ENCODE data around the gene GABRR3. TPM values are rescaled to one million over a fixed set of nuclear protein-coding genes. Genes with fewer than 3 reads are reported as not detected.

Gene GABRR3
- total and polyA plus RNA-seq, 2 donors (not counting 1 experiment from before 2014, with no cell fraction given) = not detected

DNA sequence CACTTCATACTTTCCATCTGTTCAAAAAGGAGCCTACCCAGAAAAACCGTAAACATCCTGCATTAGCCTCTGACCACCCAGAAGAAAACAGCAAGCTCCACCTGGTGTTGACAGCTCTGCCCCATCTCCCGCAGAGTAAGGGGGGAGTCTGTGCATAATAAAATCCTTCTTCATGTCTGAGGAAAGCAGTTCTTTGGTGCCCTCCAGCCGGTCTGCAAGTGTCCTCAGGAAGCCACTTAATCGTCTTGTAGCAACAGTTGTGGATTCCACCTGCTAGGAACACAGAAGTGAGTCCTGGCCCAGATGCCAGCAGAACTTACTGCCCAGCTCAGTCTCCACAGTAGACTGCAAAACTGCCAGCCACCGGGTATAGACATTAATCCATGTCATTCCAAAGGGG lies 85.4 kb downstream of the GABRR3 start:
- Histone ChIP-seq H3K4me1 (ENCODE audit: control insufficient read depth, extremely low read depth, insufficient read depth, low read length) (peaks cover 6% of the 10 kb centered on the region), H4K20me1 (ENCODE audit: control insufficient read depth, extremely low read depth, insufficient read depth, low read length) (no peaks in the 10 kb centered on the region), H3K27me3 (ENCODE audit: control insufficient read depth, insufficient read depth, low read length) (no peaks in the 10 kb centered on the region), H3K36me3 (ENCODE audit: control insufficient read depth, insufficient read depth, low read length) (peaks cover 12% of the 10 kb centered on the region), H3K4me2 (ENCODE audit: extremely low read depth, insufficient read depth, low read length) (no peak overlapping the region), H2AFZ (ENCODE audit: low read length) (no peak overlapping the region), H3K4me3 (replicated peaks in 1 of 4; ENCODE audit: control extremely low read depth in 1 of 4, insufficient read depth in 1 of 4, low read depth in 3 of 4, low read length in 4 of 4) (no peak overlapping the region), H3K79me2 (ENCODE audit: control insufficient read depth, insufficient read depth, low read length) (no peaks in the 10 kb centered on the region), H3K27ac (ENCODE audit: insufficient read depth, low read length) (no peak overlapping the region), H3K9ac (ENCODE audit: insufficient read depth, low read length) (no peak overlapping the region), H3K9me3 (ENCODE audit: control insufficient read depth, insufficient read depth, low read depth, low read length) (no peaks in the 10 kb centered on the region)
- no peak for DNase-seq (ENCODE audit: low read depth in 2 of 2)
- TF ChIP-seq, protein P1, sequence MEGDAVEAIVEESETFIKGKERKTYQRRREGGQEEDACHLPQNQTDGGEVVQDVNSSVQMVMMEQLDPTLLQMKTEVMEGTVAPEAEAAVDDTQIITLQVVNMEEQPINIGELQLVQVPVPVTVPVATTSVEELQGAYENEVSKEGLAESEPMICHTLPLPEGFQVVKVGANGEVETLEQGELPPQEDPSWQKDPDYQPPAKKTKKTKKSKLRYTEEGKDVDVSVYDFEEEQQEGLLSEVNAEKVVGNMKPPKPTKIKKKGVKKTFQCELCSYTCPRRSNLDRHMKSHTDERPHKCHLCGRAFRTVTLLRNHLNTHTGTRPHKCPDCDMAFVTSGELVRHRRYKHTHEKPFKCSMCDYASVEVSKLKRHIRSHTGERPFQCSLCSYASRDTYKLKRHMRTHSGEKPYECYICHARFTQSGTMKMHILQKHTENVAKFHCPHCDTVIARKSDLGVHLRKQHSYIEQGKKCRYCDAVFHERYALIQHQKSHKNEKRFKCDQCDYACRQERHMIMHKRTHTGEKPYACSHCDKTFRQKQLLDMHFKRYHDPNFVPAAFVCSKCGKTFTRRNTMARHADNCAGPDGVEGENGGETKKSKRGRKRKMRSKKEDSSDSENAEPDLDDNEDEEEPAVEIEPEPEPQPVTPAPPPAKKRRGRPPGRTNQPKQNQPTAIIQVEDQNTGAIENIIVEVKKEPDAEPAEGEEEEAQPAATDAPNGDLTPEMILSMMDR (conservative IDR thresholded peaks at IDR 0.05 in 1 of 2, IDR thresholded peaks at IDR 0.05 in 1 of 2; ENCODE audit: low read depth in 1 of 2, low read length in 2 of 2) = no peak
- no peak for TF ChIP-seq EZH2 (IDR thresholded peaks at IDR 0.05; ENCODE audit: low read length, missing control alignments)

DNA sequence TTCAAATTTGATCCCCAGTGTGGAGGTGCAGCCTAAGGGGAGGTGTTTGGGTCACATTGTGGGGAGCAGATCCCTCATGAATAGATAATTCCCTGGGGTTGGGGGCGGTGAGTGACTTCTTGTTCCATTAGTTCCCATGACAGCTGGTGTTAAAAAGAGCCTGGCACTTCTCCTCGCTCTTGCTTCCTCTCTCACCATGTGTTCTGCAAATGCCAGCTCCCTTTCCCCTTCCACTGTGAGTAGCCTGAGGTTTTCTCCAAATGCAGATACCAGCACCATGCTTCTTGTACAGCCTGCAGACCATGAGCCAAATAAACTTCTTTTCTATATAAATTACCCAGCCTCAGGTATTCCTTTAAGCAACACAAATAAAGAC lies 86.0 kb downstream of the GABRR3 start:
- Histone ChIP-seq H4K20me1 (ENCODE audit: control insufficient read depth, extremely low read depth, insufficient read depth, low read length) (no peaks in the 10 kb centered on the region), H3K9me3 (ENCODE audit: control insufficient read depth, insufficient read depth, low read depth, low read length) (no peaks in the 10 kb centered on the region), H3K4me2 (ENCODE audit: extremely low read depth, insufficient read depth, low read length) (no peak overlapping the region), H3K4me1 (ENCODE audit: control insufficient read depth, extremely low read depth, insufficient read depth, low read length) (peaks cover 6% of the 10 kb centered on the region), H3K9ac (ENCODE audit: insufficient read depth, low read length) (no peak overlapping the region), H3K79me2 (ENCODE audit: control insufficient read depth, insufficient read depth, low read length) (no peaks in the 10 kb centered on the region), H3K4me3 (replicated peaks in 1 of 4; ENCODE audit: control extremely low read depth in 1 of 4, insufficient read depth in 1 of 4, low read depth in 3 of 4, low read length in 4 of 4) (no peak overlapping the region), H3K36me3 (ENCODE audit: control insufficient read depth, insufficient read depth, low read length) (peaks cover 12% of the 10 kb centered on the region), H2AFZ (ENCODE audit: low read length) (no peak overlapping the region), H3K27ac (ENCODE audit: insufficient read depth, low read length) (no peak overlapping the region), H3K27me3 (ENCODE audit: control insufficient read depth, insufficient read depth, low read length) (no peaks in the 10 kb centered on the region)
- no peak for DNase-seq (ENCODE audit: low read depth in 2 of 2)
- no peak for TF ChIP-seq EZH2 (IDR thresholded peaks at IDR 0.05; ENCODE audit: low read length, missing control alignments)
- TF ChIP-seq, protein P1 (conservative IDR thresholded peaks at IDR 0.05 in 1 of 2, IDR thresholded peaks at IDR 0.05 in 1 of 2; ENCODE audit: low read depth in 1 of 2, low read length in 2 of 2) = no peak

DNA sequence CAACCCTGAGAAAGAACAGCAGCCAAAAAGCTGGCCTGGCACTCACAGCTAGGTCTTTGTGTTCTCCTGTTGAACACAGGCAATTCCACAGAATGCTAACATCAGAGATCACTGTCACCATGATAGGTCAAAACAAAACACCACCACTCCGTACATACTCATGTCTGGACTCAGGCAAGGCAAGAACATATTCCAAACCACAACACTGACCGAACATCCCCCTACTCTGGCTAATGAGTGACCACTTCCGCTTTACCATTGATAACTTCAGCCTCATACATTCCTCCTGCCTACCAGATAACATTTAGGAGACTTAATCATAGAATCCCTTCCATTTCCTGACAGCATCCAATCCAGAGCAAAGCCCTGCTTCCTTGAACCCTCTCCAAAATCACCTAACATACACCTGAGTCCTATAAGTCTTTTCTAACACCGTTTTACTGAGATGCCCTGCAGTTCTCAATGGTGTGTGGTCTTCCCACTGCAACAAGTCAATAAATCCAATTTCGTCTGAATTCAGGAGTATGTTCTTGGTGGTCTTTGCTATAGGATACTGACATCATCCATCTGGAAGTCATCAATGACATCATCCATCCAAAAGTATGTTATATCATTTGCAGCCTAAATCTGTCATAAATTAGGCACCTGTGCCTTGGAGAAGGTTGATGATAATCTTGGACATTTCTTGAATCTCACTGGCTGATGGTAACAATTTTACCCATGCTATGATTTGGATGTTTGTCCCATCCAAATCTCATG lies 86.6 kb downstream of the GABRR3 start:
- H3K79me2 ChIP-seq (ENCODE audit: control insufficient read depth, insufficient read depth, low read length) = no peaks in the 10 kb centered on the region
- TF ChIP-seq EZH2 (IDR thresholded peaks at IDR 0.05; ENCODE audit: low read length, missing control alignments) = no peak
- TF ChIP-seq, protein P1 (conservative IDR thresholded peaks at IDR 0.05 in 1 of 2, IDR thresholded peaks at IDR 0.05 in 1 of 2; ENCODE audit: low read depth in 1 of 2, low read length in 2 of 2) = no peak

More for the DNA sequence above, 86.6 kb downstream of the GABRR3 start:
- no peak overlapping the region for H3K27ac ChIP-seq (ENCODE audit: insufficient read depth, low read length)
- no peak for DNase-seq (ENCODE audit: low read depth in 2 of 2)
- H3K9me3 ChIP-seq (ENCODE audit: control insufficient read depth, insufficient read depth, low read depth, low read length) = no peaks in the 10 kb centered on the region
- H3K4me1 ChIP-seq (ENCODE audit: control insufficient read depth, extremely low read depth, insufficient read depth, low read length) = peaks cover 6% of the 10 kb centered on the region
- no peak overlapping the region for H2AFZ ChIP-seq (ENCODE audit: low read length)
- peaks cover 12% of the 10 kb centered on the region for H3K36me3 ChIP-seq (ENCODE audit: control insufficient read depth, insufficient read depth, low read length)
- no peak overlapping the region for H3K4me3 ChIP-seq (replicated peaks in 1 of 4; ENCODE audit: control extremely low read depth in 1 of 4, insufficient read depth in 1 of 4, low read depth in 3 of 4, low read length in 4 of 4)
- H3K27me3 ChIP-seq (ENCODE audit: control insufficient read depth, insufficient read depth, low read length) = no peaks in the 10 kb centered on the region
- no peak overlapping the region for H3K9ac ChIP-seq (ENCODE audit: insufficient read depth, low read length)
- H4K20me1 ChIP-seq (ENCODE audit: control insufficient read depth, extremely low read depth, insufficient read depth, low read length) = no peaks in the 10 kb centered on the region
- H3K4me2 ChIP-seq (ENCODE audit: extremely low read depth, insufficient read depth, low read length) = no peak overlapping the region
